ENCODE data around the gene HNRNPA2B1.

The HNRNPA2B1 gene

DNA sequence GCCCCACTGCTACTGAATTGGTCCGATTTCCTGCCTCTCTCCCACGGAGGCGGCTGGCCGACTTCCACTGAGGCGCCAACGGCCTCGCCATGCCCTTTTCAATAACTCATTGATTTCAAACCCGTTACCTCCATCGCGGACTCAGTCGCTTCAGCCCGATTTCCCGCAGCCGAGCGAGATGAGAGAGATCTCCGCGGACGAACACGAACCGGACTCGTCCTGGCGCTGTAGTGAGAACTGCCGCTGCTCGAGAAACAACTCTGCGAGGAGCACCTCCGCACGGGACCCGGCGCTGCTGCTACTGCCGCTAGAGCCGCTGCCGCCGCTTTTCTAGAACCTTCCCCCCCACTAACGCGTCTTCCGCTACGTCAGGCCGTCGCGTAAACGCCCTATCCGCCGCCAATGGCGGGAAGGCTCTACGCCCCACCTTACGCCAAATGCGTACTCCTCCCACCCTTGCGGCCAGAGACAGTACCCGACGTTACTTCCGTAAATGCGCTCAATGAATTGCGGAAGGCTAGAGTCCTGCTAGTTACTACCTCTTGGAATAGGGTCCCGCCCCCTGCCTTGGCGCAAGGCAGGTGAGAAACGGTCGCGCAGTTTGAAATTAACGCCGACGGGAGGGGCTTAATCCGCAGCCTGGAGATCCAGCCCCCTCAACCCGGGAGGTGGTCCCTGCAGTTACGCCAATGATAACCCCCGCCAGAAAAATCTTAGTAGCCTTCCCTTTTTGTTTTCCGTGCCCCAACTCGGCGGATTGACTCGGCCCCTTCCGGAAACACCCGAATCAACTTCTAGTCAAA, at the start of gene HNRNPA2B1:
TSS of gene HNRNPA2B1 (minus strand) at position 303 of the 803 bp plus-strand sequence. CDS start at position 134, 169 bp downstream.
- DNase-seq (ENCODE audit: low read depth in 2 of 3, low spot score in 2 of 3) = peak; percentile 95 to 99 (median 98)

DNA sequence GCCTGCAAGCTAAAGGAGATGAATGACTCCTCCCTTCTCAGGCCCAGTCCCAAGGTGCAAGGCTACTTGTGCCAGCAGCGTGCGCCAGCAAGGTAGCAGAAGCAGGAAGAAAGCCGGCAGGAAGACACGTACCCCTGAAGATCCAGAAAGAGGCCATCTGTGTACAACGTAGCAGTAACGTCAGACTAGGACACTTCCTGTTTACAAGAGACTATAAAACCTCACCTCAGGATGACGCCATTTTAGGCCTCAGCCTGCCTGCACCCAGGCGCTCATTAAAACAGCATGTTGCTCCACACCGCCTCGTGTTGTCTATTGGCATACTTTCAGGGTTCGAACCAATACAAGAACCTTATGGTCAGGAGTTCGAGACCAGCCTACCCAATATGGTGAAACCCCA, 49.7 kb upstream of the HNRNPA2B1 start:
- DNase-seq (ENCODE audit: low read depth in 2 of 3, low spot score in 2 of 3) = no peak

DNA sequence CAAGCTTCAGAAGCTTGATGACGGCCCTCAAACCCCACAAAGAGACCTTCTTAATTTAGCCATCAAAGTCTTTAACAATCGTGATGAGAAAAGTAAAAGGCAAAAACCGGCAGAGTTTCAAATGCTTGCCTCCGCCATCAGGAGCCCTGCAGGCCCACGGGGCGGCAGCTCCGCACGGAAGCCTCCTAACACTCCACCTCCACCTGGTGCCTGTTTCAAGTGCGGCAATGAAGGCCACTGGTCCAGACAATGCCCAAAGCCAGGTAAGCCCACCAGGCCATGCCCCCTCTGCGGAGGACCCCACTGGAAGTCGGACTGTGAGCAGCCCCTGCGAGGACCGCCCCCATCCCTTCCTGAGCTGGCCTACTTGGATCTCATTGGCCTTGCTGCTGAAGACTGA, 44.6 kb upstream of the HNRNPA2B1 start:
- no peak for DNase-seq (ENCODE audit: low read depth in 2 of 3, low spot score in 2 of 3)

DNA sequence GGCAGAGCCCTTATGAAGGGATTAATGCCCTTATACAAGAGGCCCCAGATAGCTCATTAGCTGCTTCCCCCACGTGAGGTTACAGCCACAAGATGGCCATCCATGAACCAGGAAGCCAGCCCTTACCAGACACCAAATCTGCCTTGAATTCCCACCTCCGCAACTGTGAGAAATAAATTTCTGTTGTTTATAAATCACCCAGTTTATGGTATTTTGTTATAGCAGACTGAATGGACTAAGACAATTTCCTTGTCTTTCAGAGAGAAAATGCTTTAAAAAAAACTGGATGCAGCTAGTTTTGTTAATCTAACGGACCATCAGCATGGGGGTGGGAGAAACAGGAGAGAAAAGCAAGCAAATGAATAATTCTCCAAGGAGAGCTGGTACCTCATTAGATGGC, 37.5 kb upstream of the HNRNPA2B1 start:
- no peak for DNase-seq (ENCODE audit: low read depth in 2 of 3, low spot score in 2 of 3)

DNA sequence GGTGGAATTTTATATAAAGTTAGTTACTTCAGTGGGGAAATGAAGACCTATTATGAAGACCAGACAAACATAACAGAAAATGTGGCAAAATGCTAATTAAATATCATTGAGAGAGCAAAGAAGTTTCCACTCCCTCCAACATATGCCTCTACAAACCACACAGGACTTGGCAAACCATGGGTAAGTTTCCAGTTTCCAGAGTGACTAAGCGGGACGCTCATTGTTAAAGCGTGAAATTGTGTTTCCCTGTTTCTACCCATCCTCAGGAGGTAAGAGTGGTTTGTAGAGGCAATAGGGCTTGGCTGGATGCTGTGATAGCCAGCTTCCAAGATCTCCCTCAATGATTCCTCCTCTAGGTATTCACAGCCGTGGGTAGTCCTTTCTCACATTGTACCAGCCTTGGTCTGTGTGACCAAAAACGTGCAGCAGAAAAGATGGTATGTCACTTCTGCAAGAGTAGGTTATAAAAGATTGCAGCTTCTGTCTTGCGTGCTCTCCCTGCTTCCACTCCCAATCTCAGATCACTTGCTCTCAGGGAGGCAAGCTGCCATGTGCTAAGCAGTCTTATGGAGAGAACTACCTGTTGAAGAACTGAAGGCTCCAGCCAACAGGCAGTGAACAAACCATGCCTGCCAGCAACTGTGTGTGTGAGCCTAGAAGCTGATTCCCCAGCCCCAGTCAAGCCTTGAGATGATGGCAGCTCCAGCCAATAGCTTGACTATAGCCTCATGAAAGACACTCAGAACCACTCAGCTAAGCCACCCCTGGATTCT, 36.7 kb upstream of the HNRNPA2B1 start:
- no peak for DNase-seq (ENCODE audit: low read depth in 2 of 3, low spot score in 2 of 3)

DNA sequence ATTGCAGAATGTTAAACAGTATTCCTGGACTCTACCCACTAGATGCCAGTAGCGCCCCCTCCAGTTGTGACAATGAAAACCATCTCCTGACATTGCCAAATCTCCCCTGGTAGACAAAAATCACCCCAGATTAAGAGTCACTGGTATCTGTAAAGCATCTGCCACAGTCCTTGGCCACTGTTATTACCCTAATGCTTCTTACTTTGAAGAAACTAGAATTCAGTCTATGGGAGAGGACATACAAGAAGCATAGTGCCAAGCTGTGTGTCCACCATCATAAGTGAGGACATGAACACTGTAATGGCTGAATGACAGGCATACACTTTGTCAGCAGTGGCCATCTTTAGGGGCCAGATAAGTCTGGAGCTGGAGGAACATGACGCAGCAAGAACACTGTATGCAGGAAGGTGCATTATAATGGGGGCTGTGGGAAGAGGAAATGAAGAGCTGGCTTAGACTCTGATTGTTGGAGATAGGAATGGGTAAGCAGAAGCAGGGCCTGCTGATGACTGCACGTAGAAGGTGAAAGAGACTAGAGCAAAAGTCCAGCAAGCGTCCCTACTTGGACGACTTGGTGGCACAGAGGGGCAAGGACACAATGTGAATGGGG, 33.5 kb upstream of the HNRNPA2B1 start:
- DNase-seq (ENCODE audit: low read depth in 2 of 3, low spot score in 2 of 3) = no peak

DNA sequence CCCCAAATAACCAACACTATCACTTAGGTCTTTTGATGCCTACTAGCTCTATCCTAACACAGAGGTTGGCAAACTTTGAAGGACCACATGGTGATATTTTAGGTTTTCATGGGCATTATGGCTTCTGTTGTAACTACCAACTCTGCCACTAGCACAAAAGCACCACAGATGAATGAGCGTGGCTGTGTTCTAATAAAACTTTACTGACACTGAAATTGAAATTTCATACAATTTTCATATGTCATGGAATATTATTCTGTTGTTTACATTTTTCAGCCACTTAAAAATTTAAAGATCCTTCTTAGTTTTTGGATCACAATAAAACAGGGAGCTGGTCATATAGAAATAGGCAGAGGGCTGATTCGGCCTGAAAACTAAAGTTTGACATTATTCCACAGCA, 27.4 kb upstream of the HNRNPA2B1 start:
- DNase-seq (ENCODE audit: low read depth in 2 of 3, low spot score in 2 of 3) = no peak

DNA sequence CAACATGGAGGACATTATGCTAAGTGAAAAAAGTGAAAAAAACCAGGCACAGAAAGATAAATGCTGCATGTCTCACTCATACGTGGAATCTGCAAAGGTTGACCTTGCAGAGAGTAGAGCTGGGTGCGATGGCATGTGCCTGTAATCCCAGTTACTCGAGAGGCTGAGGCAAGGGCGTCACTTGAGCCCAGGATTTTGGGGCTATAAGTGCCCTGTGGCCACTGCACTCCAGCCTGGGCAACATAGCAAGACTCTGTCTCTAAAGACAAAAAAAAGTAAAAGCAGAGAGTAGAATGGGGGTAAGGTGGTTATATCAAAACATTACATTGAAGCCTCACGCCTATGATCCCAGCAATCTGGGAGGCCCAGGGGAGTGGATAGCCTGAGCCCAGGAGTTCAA, 23.8 kb upstream of the HNRNPA2B1 start:
- no peak for DNase-seq (ENCODE audit: low read depth in 2 of 3, low spot score in 2 of 3)

DNA sequence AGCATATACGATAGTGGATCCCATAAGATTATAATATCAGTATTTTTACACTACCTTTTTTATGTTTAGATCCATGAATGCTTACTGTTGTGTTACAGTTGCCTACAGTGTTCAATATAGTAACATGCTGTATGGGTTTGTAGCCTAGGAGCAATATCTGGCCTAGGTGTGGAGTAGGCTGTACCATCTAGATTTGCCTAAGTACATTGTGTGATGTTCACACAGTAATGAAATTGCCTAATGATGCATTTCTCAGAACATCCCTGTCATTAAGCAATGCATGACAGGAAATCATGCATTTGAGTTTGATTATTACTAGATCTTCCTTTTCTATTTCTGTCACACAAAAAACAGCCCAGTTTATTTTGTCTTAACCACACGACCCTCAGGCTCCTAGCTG, 15.5 kb upstream of the HNRNPA2B1 start:
- DNase-seq (ENCODE audit: low read depth in 2 of 3, low spot score in 2 of 3) = no peak

DNA sequence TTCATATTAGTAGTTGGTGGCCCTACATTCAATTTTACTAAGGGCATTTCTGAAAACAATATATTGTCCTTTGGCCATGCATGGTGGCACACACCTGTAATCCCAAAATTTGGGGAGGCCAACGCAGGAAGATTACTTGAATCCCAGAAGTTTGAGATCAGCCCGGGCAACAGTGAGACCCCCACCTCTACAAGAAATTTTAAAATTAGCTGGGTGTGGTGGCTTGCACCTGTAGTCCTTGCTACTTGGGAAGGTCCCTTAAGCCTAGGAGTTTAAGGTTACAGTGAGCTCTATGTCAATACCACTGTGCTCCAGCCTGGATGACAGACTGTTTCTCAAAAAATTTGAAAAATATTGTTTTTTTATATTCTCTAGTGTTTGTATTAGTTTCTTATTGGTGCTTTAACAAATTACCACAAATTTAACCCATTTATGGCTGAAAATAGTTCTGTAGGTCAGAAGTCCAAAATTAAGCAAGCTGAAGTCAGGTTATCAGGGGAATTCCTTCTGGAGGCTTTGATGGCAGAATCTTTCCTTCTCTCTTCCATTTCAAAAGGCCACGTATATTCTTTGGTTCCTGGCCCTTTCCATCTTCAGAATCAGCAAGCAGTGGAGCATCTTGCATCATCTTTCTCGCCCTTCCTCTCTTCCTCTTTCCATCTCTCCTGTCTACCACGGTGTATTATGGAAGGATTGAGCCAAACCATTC, 13.4 kb upstream of the HNRNPA2B1 start:
- no peak for DNase-seq (ENCODE audit: low read depth in 2 of 3, low spot score in 2 of 3)

DNA sequence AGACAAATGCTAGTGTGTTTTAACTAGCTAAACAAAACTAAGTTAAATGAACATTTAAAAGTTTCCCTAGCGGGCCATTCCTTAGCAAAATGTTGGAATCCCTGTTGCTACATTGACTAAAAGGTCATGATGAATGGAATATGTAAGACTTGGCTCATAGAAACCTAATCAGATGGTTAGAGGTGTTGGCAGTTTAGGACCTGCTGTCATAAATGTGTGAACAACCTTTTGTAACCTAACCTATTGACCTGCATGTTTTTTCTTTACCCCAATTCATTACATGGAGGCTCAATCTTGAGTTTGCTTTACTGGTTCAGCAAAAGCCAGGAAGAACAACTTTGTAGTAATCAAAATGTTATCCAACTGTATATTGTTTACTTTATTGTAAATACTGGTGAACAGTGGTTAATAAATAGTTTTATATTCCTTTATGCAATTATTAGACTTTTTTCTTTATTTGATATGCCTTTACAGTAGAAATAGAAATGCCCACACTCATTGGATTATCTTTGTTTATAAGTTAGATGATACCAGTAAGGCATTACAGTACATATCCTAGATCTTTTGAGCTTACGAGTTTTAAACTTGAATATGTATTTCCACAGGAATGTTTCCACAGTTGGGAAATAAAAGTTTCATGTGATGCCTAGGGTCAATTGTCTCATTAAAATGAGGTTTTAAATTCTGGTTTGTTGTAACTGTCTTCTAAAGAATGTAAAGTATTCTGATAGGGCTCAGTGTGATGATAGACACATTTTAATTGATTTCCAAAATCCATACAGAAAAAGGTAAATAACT, 12.6 kb upstream of the HNRNPA2B1 start:
- no peak for DNase-seq (ENCODE audit: low read depth in 2 of 3, low spot score in 2 of 3)

DNA sequence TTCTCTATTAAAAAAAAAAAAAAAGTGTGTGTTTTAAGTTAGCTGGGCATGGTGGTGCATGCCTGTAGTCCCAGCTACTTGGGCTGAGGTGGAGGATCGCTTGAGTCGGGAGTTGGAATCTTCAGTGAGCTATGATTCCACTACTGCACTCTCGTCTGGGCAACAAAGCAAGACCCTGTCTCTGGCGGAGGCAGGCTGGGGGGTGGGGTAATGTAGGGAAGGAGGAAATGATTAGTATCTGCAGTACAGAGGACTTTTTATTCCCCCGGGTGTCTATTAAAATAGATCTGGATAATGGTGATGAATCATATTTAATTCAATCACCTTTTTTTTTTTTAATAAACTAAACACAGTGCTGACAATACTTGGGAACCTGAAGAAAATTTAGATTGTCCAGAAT, 7.5 kb upstream of the HNRNPA2B1 start:
- no peak for DNase-seq (ENCODE audit: low read depth in 2 of 3, low spot score in 2 of 3)

DNA sequence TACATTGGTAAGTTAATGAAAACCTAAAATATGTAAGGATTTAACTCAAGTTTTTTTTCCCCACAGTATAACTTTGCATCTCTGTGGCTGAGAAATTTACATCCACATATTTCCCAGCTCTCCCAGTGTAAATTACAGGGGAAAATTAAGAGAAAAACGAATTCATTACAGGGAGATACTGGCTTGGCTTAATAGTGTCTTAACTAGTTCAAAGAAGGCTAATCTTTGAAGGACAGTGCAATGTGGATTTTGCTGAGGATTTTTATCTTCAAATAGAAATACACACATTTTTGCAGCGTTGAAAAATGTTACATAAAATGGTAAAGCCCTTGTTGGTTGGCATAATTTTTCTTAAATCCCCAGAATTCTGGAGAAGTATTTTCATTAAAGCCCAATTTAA, 2.5 kb upstream of the HNRNPA2B1 start:
- DNase-seq (ENCODE audit: low read depth in 2 of 3, low spot score in 2 of 3) = no peak

DNA sequence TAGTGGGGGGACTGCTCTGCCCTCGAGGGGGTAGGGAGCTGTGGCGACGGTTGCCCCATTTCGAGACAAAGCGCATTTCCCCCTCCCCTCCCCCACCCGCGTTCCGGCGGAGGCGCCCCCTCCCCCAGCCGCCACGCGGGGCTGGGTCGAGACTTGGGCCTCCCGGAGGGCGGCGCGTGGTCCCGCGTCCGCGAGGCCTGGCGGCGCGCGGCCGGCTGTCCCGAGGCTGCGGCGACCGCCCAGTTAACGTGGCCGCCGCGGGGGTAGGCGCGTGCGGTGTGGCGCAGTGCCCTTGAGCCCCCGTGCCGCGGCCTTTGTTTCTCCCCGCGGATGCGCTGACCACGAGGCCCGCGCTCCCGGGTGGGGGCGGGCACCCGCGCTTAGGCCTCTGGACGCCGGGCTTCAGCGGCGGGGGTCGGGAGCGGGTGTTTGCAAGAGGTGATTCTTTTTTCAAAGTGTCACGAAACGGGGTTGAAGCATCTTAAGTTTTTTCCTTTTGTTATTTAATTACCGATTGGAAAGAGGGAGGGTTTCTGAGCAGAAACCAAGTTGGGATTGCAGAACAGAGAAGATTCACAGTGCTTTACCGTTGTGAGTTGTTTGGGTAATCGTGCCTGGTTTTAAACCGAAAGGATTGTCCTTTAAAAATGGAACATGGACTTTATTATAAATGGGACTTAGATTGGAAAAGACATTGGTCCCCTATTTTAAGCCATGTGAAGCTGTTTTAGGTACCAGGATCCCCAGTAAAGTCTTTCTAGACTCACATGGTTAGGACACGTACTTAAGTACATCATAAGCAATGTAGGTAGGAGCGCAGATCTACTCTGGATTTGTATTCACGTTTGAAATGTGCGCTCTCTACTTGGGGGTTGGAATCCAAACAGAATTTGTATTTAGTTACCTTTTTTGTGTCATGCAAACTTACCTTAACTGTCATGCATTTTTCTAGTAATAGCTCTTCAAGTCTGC, 1.8 kb upstream of the HNRNPA2B1 start:
- peak in 1 of 3 experiments; percentile 38 for DNase-seq (ENCODE audit: low read depth in 2 of 3, low spot score in 2 of 3)

DNA sequence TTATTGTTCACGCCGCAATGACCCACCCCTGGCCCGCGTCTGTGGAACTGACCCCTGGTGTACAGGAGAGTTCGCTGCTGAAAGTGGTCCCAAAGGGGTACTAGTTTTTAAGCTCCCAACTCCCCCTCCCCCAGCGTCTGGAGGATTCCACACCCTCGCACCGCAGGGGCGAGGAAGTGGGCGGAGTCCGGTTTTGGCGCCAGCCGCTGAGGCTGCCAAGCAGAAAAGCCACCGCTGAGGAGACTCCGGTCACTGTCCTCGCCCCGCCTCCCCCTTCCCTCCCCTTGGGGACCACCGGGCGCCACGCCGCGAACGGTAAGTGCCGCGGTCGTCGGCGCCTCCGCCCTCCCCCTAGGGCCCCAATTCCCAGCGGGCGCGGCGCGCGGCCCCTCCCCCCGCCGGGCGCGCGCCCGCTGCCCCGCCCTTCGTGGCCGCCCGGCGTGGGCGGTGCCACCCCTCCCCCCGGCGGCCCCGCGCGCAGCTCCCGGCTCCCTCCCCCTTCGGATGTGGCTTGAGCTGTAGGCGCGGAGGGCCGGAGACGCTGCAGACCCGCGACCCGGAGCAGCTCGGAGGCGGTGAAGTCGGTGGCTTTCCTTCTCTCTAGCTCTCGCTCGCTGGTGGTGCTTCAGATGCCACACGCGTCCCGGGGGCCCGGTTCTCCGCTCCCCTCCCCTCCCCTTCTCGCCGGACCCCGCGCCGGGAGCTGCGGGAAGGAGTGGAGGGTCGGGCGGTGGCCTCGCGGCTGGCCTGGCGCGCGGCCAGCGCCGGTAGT, 887 bp upstream of the HNRNPA2B1 start, which contains the start of gene CBX3:
TSS of gene CBX3 (plus strand) at position 499 of the 772 bp plus-strand sequence. CDS start 1,254 bp downstream, outside the sequence.
- DNase-seq (ENCODE audit: low read depth in 2 of 3, low spot score in 2 of 3) = peak; percentile 78 to 87 (median 80)

DNA sequence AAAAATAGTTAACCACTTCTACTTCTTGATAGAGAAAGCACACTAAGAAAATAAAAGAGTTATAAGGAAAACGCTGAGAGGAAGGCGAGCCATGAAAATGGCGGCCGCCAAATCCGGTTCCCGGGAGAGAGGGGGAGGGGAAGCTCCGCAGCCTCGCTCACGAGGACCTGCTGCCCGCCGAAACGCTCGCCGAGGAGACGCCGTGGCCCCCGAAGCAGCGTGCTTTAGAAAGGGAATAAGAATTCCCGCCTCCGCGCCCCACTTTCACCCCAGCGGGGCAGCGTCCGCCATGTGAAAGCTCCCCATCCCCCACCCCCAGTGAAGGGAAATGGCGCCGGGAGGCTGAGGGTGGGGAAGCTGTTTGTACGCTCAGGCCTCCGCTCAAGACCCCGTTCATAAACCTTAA, 505 bp downstream of the HNRNPA2B1 start:
- DNase-seq (ENCODE audit: low read depth in 2 of 3, low spot score in 2 of 3) = peak; percentile 46 to 84 (median 70)

DNA sequence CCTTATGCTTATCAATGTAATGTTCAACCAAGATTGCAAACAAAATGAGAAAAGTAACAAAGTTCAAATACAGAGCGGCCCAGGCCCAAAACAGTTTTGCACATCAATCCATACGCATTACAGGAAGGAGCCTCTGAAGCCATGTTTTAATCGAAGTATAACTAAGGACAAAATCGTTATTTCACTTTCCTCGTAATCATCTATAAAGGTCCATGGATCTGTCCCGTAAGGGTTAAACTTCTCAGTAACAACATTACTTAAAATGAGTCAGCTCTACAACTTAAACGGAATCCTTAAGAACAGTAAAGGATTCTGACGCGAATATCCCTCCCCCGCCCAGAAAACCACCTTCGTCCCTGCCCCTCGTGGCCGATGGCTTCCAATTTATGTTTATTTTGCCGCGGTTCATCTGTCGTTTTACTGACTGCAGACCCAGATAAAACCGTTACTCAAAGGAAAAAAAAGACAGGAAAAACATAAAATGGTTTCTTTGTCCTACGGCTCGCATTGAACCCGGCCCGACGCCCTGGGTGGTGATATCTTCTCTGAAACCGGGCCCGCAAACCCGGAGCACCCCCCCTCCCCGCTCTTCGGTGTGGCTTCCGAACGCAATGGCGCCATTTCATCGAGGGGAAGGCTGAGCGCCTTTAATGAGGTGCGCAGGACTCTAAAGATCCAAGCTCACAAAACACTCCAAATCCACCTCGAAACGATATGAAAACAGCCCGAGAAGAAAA, 1.1 kb downstream of the HNRNPA2B1 start:
- DNase-seq (ENCODE audit: low read depth in 2 of 3, low spot score in 2 of 3) = no peak

DNA sequence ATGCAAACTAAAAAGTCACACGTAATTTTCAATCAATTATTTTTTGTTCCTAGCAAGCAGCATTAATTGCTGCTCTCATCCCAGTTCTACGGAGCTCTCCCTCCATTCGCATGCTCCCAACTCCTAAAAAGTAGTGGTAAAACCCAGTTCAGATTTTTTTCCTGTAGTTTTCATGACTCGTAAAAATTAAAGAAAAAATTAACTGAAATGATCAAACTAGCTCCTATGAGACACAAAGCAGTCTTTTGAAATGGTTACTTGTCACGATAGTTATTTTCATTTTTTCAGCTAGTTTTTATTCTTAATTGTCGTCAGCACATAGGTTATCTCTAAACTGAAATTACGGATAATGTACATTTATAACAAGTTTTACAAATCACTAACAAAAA, 1.8 kb downstream of the HNRNPA2B1 start:
- no peak for DNase-seq (ENCODE audit: low read depth in 2 of 3, low spot score in 2 of 3)

All from activated CD8-positive, alpha-beta memory T cell treated with anti-CD3 and anti-CD28 coated beads for 48 hours (primary cell).